Uterus (tissue), 4 donors: ENCODE data around the gene STK17A. TPM values are rescaled to one million over a fixed set of nuclear protein-coding genes. Genes with fewer than 3 reads are reported as not detected.
A peak's percentile ranks its signal among the peaks of the same experiment; 100 is the strongest.
"Not testable (repeated sequence)": the region's sequence is repeated elsewhere in the genome, so short reads cannot be mapped to it uniquely, and the experiment has no call there.

Experiments used
- DNase-seq, 2 donors: peaks; one replicate each; pipeline ENCODE4 v3.0.0-alpha.2; 2019 to 2020
- H3K27ac ChIP-seq, 2 donors: fragments of 200-600 bp; sonication (generic); 1 replicate in 1 of 2; 2 replicates in 1 of 2; pipeline ENCODE4 v1.5.1; 2016 to 2018
- H3K27me3 ChIP-seq, 2 donors: fragments of 200-600 bp; sonication (generic); one replicate each; pipeline ENCODE4 v1.5.1; 2018 to 2019; ENCODE audit warnings: control low read depth in 1 of 2
- H3K36me3 ChIP-seq, 2 donors: fragments of 200-600 bp; sonication (generic); one replicate each; pipeline ENCODE4 v1.5.1; 2019; ENCODE audit warnings: control low read depth in 1 of 2
- H3K4me1 ChIP-seq, 2 donors: fragments of 200-600 bp; sonication (generic); one replicate each; pipeline ENCODE4 v1.5.1; 2018 to 2019; ENCODE audit warnings: control low read depth in 1 of 2
- H3K4me3 ChIP-seq, 2 donors: fragments of 200-600 bp; sonication (generic); 1 replicate in 1 of 2; 2 replicates in 1 of 2; pipeline ENCODE4 v1.5.1; 2018 to 2019; ENCODE audit warnings: mild to moderate bottlenecking in 1 of 2
- H3K9me3 ChIP-seq, 2 donors: fragments of 200-600 bp; sonication (generic); one replicate each; pipeline ENCODE4 v1.5.1; 2019; ENCODE audit warnings: control low read depth in 1 of 2
- POLR2A ChIP-seq, 2 donors: fragments of 450-650 bp; IDR thresholded peaks; one replicate each; pipeline ENCODE4 v1.6.1; 2016; ENCODE audit warnings: antibody characterized with exemption in 2 of 2, mild to moderate bottlenecking in 1 of 2, moderate library complexity in 1 of 2
- intact Hi-C: fragments of 100-400 bp; cut with DNase I; formaldehyde crosslinking; loops from one replicate; pipeline ENCODE4 v1.15.1; 2023; ENCODE audit warnings: low total_unique reads
- total RNA-seq, 4 donors: library from RNA; depleted of rRNA in 3 of 4; stranded (reverse); fragments of >200 nt in 3 of 4; gene quantifications; one replicate each; pipeline versions ENCODE4 v1.1.0 to v1.2.4, GENCODE V29; 2014 to 2023
- TF ChIP-seq, protein P1 (sequence below), 4 experiments: fragments of 200-600 bp in 2 of 4; fragments of 450-650 bp in 2 of 4; sonication (generic) in 2 of 4; IDR thresholded peaks; one replicate each; pipeline ENCODE4 v1.5.1; 2016 to 2019; ENCODE audit warnings: antibody characterized with exemption in 4 of 4, mild to moderate bottlenecking in 2 of 4, moderate library complexity in 1 of 4
- donor health status: DM: yes; HTN: yes; CAD: no.

STK17A gene
- total RNA-seq, 4 donors from 2014 or later: 2.3 to 25.2 (median 7.5) TPM

DNA sequence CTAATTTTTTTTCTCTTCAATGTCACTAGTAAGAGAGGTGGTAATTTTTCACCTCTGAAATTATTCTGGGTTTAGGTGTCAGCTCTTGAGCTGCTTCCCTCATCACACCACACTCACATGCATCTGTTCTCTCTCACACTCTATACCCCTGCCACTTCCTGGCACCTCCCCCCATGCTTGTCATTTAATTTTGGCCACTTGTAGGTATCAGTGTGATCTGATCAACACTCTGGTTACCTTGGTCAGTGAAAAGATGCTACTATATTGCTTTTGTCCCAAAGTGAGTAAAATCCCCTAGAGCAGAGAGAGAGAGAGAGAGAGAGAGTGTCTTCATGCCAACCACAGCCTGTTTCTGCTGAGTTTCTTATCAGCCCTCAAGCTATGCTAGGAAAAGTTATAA, 42.5 kb downstream of the STK17A start:
- no peak for DNase-seq
- intact Hi-C loops: no loop called here
- H3K27me3 ChIP-seq: no peaks in the 10 kb centered on the region
- H3K36me3 ChIP-seq: no peaks in the 10 kb centered on the region
- no peak overlapping the region for H3K27ac ChIP-seq
- H3K4me3 ChIP-seq: no peak overlapping the region
- no peaks in the 10 kb centered on the region for H3K9me3 ChIP-seq
- TF ChIP-seq, protein P1, sequence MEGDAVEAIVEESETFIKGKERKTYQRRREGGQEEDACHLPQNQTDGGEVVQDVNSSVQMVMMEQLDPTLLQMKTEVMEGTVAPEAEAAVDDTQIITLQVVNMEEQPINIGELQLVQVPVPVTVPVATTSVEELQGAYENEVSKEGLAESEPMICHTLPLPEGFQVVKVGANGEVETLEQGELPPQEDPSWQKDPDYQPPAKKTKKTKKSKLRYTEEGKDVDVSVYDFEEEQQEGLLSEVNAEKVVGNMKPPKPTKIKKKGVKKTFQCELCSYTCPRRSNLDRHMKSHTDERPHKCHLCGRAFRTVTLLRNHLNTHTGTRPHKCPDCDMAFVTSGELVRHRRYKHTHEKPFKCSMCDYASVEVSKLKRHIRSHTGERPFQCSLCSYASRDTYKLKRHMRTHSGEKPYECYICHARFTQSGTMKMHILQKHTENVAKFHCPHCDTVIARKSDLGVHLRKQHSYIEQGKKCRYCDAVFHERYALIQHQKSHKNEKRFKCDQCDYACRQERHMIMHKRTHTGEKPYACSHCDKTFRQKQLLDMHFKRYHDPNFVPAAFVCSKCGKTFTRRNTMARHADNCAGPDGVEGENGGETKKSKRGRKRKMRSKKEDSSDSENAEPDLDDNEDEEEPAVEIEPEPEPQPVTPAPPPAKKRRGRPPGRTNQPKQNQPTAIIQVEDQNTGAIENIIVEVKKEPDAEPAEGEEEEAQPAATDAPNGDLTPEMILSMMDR (IDR thresholded peaks at IDR 0.05): no peak
- TF ChIP-seq POLR2A (IDR thresholded peaks at IDR 0.05): no peak
- H3K4me1 ChIP-seq: no peaks in the 10 kb centered on the region

DNA sequence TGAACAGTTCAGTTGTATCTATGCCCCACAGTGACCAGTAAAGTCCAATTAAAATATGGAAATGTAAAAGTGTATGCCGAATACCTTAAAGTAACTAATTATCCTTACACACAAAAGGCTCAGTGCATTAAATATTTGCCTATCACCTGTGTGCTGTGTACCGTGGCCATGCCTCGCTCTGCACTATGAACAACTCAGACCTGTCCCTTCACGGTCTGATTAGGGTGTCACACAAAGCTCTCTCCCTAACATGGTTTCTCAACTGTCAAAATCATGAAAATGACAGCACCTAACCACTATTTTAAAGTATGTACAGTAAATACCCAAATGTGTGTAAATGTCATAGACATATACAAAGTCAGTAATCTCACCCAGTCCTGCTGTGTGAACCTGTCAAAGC, 43.1 kb downstream of the STK17A start:
- Histone ChIP-seq H3K36me3 (no peaks in the 10 kb centered on the region), H3K4me1 (no peaks in the 10 kb centered on the region), H3K27ac (no peak overlapping the region), H3K9me3 (no peaks in the 10 kb centered on the region), H3K27me3 (no peaks in the 10 kb centered on the region), H3K4me3 (no peak overlapping the region)
- no peak for DNase-seq
- intact Hi-C loops: no loop called here
- no peak for TF ChIP-seq POLR2A (IDR thresholded peaks at IDR 0.05)
- TF ChIP-seq, protein P1 (IDR thresholded peaks at IDR 0.05): no peak

DNA sequence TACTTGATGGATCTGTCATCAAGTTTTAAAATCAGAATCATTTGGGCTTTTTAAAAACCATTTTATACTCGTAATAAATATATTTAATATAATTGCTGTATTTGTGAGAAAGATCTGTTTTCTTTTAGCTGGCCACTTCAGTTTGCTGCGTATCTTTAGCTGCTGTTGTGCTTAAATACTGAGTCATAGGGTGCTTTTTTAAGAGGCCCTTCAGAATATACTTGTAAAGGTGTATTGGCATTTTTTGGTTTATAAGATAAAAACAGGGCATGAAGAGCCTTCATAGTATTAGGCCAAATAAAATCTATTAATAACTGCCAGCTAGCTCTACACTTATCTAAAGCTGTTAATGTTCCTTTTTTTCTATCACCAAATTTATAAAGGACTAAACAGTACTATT, 43.8 kb downstream of the STK17A start:
- Histone ChIP-seq H3K4me3 (no peak overlapping the region), H3K36me3 (no peaks in the 10 kb centered on the region), H3K27ac (no peak overlapping the region), H3K4me1 (no peaks in the 10 kb centered on the region), H3K9me3 (no peaks in the 10 kb centered on the region), H3K27me3 (no peaks in the 10 kb centered on the region)
- DNase-seq: no peak
- TF ChIP-seq, protein P1 (IDR thresholded peaks at IDR 0.05): no peak
- no peak for TF ChIP-seq POLR2A (IDR thresholded peaks at IDR 0.05)
- intact Hi-C loops: no loop called here

DNA sequence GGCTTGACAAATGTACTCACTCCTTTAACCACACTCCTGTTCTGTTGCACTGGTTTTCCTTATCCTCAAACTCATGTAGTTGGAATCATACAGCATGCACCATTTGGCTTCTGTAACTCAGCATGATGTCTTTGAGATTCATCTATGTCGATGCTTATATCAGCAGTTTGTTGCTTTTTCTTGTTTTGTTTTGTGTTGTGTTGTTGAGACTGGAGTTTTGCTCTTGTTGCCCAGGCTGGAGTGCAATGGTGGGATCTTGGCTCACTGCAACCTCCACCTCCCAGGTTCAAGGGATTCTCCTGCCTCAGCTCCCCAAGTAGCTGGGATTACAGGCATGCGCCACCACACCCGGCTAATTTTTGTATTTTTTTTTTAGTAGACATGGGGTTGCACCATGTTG, 44.9 kb downstream of the STK17A start:
- H3K4me3 ChIP-seq, DNase-seq, H3K36me3 ChIP-seq, H3K27ac ChIP-seq, intact Hi-C loops, H3K9me3 ChIP-seq, H3K27me3 ChIP-seq, H3K4me1 ChIP-seq: not testable (repeated sequence)

DNA sequence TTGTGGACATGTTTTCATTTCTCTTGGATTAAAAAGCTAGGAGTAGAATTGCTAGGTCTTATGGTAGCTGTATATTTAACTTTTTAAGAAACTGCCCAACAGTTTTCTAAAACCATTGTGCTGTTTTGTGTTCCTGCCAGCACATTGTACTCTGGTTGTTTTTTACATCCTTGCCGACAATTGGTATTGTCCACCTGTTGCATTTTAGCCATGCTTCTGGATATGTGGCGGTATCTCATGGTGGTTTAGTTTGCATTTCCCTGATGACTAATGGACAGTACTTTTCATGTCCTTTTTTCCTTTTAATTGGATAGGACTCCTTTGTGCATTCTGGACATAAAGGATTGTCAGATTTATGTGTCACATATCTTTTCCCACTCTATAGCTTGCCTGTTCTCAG, 45.5 kb downstream of the STK17A start:
- no peak overlapping the region for H3K4me3 ChIP-seq
- H3K9me3 ChIP-seq: no peaks in the 10 kb centered on the region
- TF ChIP-seq, protein P1 (IDR thresholded peaks at IDR 0.05): no peak
- no peak for TF ChIP-seq POLR2A (IDR thresholded peaks at IDR 0.05)
- no peak for DNase-seq
- no peak overlapping the region for H3K27ac ChIP-seq
- H3K27me3 ChIP-seq: no peaks in the 10 kb centered on the region
- intact Hi-C loops: no loop called here
- H3K36me3 ChIP-seq: no peaks in the 10 kb centered on the region
- no peaks in the 10 kb centered on the region for H3K4me1 ChIP-seq

DNA sequence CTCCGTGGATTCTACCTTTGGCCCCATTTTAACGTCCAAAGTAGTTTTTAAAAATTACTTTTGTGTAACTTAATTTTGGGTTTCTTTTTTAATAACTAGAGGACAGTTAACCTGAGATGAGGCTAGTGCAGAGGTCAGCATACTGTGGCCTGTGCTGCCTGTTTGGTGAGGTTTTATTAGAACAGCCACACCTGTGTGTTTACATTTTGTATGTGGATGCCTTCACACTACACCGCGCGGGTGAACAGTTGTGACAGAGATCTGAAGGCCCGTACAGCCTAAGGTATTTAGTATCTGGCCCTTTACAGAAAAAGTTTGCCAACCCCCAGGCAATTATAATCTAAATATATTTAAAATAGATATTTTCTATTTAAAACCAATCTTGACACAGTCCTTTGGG, 46.9 kb downstream of the STK17A start:
- Histone ChIP-seq H3K27me3 (no peaks in the 10 kb centered on the region), H3K27ac (peak overlapping the region in 1 of 2 donors; percentile 27), H3K4me3 (no peak overlapping the region), H3K4me1 (no peaks in the 10 kb centered on the region), H3K36me3 (no peaks in the 10 kb centered on the region), H3K9me3 (no peaks in the 10 kb centered on the region)
- TF ChIP-seq, protein P1 (IDR thresholded peaks at IDR 0.05): no peak
- no peak for TF ChIP-seq POLR2A (IDR thresholded peaks at IDR 0.05)
- no peak for DNase-seq
- intact Hi-C loops: no loop called here
